Activated CD4-positive, alpha-beta T cell treated with anti-CD3 and anti-CD28 coated beads for 36 hours (primary cell): ENCODE data around the gene SLC35F4. TPM values are rescaled to one million over a fixed set of nuclear protein-coding genes. Genes with fewer than 3 reads are reported as not detected.
"Not testable (repeated sequence)": the region's sequence is repeated elsewhere in the genome, so short reads cannot be mapped to it uniquely, and the experiment has no call there.

Experiments
- ATAC-seq: fragments of 200-7000 bp; cut with Tn5 transposase; one replicate; pipeline ENCODE4 v1.10.0; 2021; ENCODE audit warnings: mild to moderate bottlenecking, moderate library complexity
- CTCF ChIA-PET: fragments of 350-600 bp; sonication (Branson Sonifier 250); formaldehyde crosslinking; loops from one replicate; lab custom pipeline; 2021; ENCODE audit warnings: antibody characterized with exemption; lab: Charles Lee
- POLR2A ChIA-PET: fragments of 350-600 bp; sonication (Branson Sonifier 250); formaldehyde crosslinking; loops from one replicate; lab custom pipeline; 2021; ENCODE audit warnings: antibody characterized with exemption, inconsistent platforms; lab: Charles Lee
- DNase-seq: peaks from one replicate; pipeline ENCODE4 v3.0.0-alpha.2; 2020
- H3K27ac Mint-ChIP-seq: one replicate; pipeline ENCODE4 v1.8.0; 2021; ENCODE audit warnings: mixed read lengths
- H3K27me3 Mint-ChIP-seq: one replicate; pipeline ENCODE4 v1.8.0; 2021; ENCODE audit warnings: mixed read lengths
- H3K36me3 Mint-ChIP-seq: one replicate; pipeline ENCODE4 v1.8.0; 2021; ENCODE audit warnings: low read depth, mixed read lengths
- H3K4me1 Mint-ChIP-seq: one replicate; pipeline ENCODE4 v1.8.0; 2021; ENCODE audit warnings: mixed read lengths
- H3K4me3 Mint-ChIP-seq: one replicate; pipeline ENCODE4 v1.8.0; 2021; ENCODE audit warnings: mild to moderate bottlenecking, moderate library complexity, mixed read lengths
- H3K9me3 Mint-ChIP-seq: one replicate; pipeline ENCODE4 v1.8.0; 2021; ENCODE audit warnings: low read depth, mixed read lengths
- intact Hi-C, 2 experiments: fragments of 100-400 bp; cut with DNase I in 1 of 2; cut with micrococcal nuclease in 1 of 2; formaldehyde crosslinking; loops; one replicate each; pipeline versions ENCODE4 v1.14.2 to v1.15.1; 2022 to 2024; cut with DNase I, micrococcal nuclease
- total RNA-seq, 2 experiments: library from RNA; stranded (reverse); gene quantifications; one replicate each; pipeline ENCODE4 v1.2.3, GENCODE V29; 2021

Gene SLC35F4
- total RNA-seq, 2 experiments from 2014 or later: not detected

DNA sequence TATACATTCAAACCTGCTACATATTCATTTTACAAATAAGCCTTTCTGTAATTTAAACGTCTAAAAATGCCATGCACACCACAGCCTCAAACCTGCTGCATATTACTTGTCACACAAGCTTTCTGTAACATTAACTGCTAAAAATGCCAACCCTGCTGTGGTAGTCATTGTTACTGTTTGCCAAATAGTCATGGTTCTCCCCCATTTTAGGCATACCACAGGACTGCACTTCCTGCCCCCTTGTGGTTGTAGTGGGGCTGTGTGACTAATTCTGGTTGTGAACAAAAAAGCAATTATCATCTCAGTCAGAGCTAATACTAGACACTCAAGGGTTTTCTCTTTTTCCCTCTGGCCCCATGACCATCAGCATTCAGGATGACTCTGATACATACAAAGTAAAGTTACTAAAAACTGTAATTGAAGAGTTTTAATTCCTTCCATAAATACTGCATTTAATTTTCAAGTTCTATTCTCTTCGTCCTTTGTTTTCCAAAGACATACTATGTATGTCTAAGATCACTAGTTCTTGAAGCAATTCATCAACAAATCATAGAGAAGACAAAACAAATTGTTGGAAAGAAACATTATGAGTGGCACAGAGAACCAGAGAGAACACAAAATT is 5.7 kb upstream of the SLC35F4 start:
- Mint-ChIP-seq H3K36me3 (no peaks in the 10 kb centered on the region), H3K4me1 (no peaks in the 10 kb centered on the region), H3K27ac (no peak overlapping the region), H3K4me3 (no peak overlapping the region), H3K27me3 (peaks cover 18% of the 10 kb centered on the region), H3K9me3 (no peaks in the 10 kb centered on the region)
- intact Hi-C loops: loop anchor here in 1 of 2 experiments (1.0 to 5.0 kb wide), 2 partner anchors 179 to 339 kb away; no protein-coding TSS in a partner anchor
- ATAC-seq (no peak), DNase-seq (peak; percentile 45)
- POLR2A ChIA-PET: no interaction called here
- CTCF ChIA-PET: interaction anchor here (0.8 to 1.3 kb wide), 3 partner anchors 12 to 200 kb away, joined by 3 to 4 read pairs (median 3); no protein-coding TSS in a partner anchor

DNA sequence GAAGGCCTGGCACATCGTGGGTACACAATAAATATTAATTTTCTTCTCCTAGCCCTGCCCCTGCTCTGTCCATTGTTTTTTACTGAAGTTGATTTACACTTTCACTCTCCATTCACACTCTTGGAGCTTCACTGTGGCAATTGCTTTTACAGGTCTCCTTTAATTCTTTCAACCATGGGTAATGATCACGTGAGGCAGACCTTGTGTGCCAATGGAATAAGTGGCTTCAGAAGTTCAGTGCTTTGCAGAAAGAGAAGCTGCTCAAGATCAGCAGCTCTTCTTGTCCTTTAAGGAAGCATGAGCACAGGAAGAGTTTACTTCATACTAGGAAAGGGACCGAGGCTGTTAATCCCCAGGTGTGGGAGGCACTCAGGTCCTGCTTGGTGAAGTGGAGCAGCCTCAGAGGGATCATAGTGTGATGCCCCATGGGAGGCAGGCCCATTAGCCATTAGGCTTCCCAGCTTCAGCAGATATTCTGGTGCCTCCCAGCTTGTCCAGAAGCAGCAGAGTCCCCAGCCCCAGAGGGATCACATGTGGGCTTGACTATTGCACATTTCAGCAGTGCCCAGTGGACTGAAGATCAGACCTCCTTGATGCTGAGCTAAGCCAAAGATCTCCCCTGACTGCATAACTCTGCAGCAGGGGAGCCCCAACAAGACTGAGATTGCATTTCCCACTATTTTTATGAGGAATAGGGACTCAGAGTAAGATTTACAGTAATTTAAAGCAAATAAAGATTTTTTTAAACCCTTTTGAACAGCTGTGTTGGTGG is 5.0 kb upstream of the SLC35F4 start:
- H3K4me3 Mint-ChIP-seq: no peak overlapping the region
- H3K4me1 Mint-ChIP-seq: no peaks in the 10 kb centered on the region
- no peak for DNase-seq
- ChIA-PET POLR2A (no interaction called here), CTCF (interaction anchor here (0.8 to 1.3 kb wide), 3 partner anchors 13 to 201 kb away, joined by 3 to 4 read pairs (median 3); no protein-coding TSS in a partner anchor)
- intact Hi-C loops: loop anchor here in 1 of 2 experiments (1.0 to 5.0 kb wide), 2 partner anchors 179 to 339 kb away; no protein-coding TSS in a partner anchor
- no peaks in the 10 kb centered on the region for H3K9me3 Mint-ChIP-seq
- no peak for ATAC-seq
- H3K27me3 Mint-ChIP-seq: peaks cover 24% of the 10 kb centered on the region
- H3K27ac Mint-ChIP-seq: no peak overlapping the region
- no peaks in the 10 kb centered on the region for H3K36me3 Mint-ChIP-seq

DNA sequence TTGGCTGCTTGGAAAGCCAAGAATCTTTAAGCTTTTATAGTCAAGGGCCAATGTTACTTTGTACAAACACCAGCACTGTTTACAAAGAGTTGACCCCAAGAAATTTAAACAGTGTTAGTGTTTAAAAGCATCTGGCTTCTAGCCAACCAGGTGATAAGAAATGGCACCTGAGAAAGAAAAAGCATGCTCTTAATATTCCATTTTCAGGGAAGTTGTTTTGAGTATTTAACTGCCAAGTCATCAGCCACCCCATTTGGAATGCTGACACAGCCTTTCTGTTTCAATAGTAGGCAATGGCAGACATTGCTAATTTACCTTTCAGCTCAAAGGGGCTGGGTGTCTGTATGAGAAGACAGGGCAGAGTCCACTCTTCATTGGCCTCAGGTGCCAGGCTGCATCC is 3.7 kb upstream of the SLC35F4 start:
- DNase-seq (no peak), ATAC-seq (no peak)
- Mint-ChIP-seq H3K4me3 (no peak overlapping the region), H3K4me1 (no peaks in the 10 kb centered on the region), H3K27ac (no peak overlapping the region), H3K36me3 (no peaks in the 10 kb centered on the region), H3K9me3 (no peaks in the 10 kb centered on the region), H3K27me3 (peaks cover 25% of the 10 kb centered on the region)
- CTCF ChIA-PET: no interaction called here
- POLR2A ChIA-PET: no interaction called here
- intact Hi-C loops: loop anchor here in 1 of 2 experiments (5.0 kb wide), 1 partner anchor 337 kb away; no protein-coding TSS in a partner anchor

DNA sequence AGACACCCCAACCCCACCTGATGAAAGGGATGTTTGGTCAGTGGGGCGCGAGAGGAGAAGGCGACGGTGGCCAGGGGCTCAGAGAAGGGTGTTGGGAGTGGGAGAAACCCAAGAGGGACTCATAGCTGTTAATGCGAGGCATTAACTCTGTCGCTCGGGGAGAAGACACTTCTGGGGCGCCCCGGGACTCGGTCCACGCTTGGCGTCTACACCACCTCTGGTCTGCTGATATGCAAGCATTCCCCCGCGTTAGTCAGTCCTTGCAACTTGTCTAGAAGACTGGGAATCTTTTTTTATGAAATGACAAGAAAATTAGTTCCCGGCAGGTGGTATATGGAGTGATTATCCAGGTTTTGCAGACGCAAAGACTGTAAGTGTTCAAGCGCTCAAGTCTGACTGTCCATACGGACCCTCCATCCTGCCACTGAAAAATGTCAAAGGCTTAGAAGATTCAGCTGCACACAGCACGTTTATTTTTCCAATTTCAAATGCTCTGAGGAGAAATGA is 360 bp upstream of the SLC35F4 start:
- Mint-ChIP-seq H3K27ac (no peak overlapping the region), H3K9me3 (no peaks in the 10 kb centered on the region), H3K36me3 (no peaks in the 10 kb centered on the region), H3K27me3 (peaks cover 30% of the 10 kb centered on the region), H3K4me3 (no peak overlapping the region), H3K4me1 (no peaks in the 10 kb centered on the region)
- intact Hi-C loops: no loop called here
- DNase-seq (no peak), ATAC-seq (no peak)
- ChIA-PET CTCF (interaction anchor here (0.7 to 0.9 kb wide), 2 partner anchors 27 to 204 kb away, joined by 3 read pairs; no protein-coding TSS in a partner anchor), POLR2A (no interaction called here)

DNA sequence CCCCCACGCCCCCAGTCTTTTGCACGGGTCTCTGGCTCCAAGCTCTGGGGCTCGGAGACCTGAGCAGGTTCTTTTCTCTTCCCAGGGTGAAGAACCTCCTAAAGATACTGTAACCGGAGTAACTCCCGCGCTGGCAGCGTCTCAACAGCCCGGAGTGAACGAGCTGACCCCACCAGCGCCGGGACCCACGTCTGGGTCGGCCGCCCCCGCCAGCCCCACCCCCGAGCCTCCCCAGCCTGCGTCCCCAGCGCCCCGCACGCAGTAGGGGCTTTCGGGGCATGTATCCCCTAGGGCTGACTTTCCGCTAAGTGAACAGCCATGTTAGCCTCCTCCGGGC is 858 bp downstream of the SLC35F4 start:
- DNase-seq: no peak
- no peak for ATAC-seq
- H3K4me1 Mint-ChIP-seq: no peaks in the 10 kb centered on the region
- H3K4me3 Mint-ChIP-seq: no peak overlapping the region
- ChIA-PET POLR2A (no interaction called here), CTCF (no interaction called here)
- no peaks in the 10 kb centered on the region for H3K36me3 Mint-ChIP-seq
- no peaks in the 10 kb centered on the region for H3K9me3 Mint-ChIP-seq
- peaks cover 28% of the 10 kb centered on the region for H3K27me3 Mint-ChIP-seq
- H3K27ac Mint-ChIP-seq: no peak overlapping the region
- intact Hi-C loops: no loop called here

DNA sequence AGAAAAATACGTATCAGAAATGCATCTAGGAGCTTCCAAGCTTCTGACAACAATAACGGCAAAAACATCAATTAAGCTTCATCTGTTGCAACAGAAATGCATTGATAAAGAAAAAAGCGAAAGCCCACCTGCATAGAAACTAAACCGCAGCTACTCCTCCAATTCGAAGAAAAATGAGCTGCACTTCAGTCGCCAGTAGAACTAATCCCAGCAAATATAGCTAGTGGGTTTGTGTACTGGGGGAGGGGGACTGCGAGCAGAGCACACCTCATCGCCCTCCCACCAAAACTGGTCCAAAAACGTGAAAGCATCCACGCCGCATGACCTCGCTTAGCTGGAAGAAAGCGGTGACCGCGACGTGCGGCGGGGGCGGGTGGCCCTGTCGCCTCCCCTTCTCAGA is 1.2 kb downstream of the SLC35F4 start:
- intact Hi-C loops: no loop called here
- H3K36me3 Mint-ChIP-seq: no peaks in the 10 kb centered on the region
- H3K27ac Mint-ChIP-seq: no peak overlapping the region
- H3K9me3 Mint-ChIP-seq: no peaks in the 10 kb centered on the region
- POLR2A ChIA-PET: interaction anchor here (0.7 kb wide), 1 partner anchor 17 kb away, joined by 3 read pairs; no protein-coding TSS in a partner anchor
- no peak overlapping the region for H3K4me3 Mint-ChIP-seq
- peaks cover 27% of the 10 kb centered on the region for H3K27me3 Mint-ChIP-seq
- no peaks in the 10 kb centered on the region for H3K4me1 Mint-ChIP-seq
- CTCF ChIA-PET: no interaction called here
- ATAC-seq: no peak
- DNase-seq: no peak

DNA sequence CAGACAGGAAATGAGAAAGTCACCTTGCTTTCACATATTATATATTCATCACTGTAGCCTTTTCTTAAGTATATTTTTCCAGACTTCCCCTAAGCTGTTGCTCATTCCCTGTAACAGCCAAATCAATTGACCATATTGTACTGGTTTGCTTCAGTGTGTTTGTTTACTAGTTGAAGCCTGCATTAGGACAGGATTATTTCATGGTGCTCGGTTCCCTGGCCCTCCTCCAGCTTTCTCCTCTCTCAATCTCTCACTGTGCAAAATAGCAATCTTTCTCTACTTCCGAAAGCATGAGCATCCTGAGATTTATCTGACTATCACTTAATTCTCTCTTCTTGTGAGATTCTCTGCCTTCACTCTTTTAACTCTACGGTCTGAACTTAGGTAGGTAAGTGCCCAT is 2.4 kb downstream of the SLC35F4 start:
- ChIA-PET CTCF (no interaction called here), POLR2A (no interaction called here)
- intact Hi-C loops: no loop called here
- no peaks in the 10 kb centered on the region for H3K9me3 Mint-ChIP-seq
- H3K4me1 Mint-ChIP-seq: no peaks in the 10 kb centered on the region
- DNase-seq (no peak), ATAC-seq (no peak)
- no peak overlapping the region for H3K4me3 Mint-ChIP-seq
- H3K36me3 Mint-ChIP-seq: no peaks in the 10 kb centered on the region
- no peak overlapping the region for H3K27ac Mint-ChIP-seq
- peaks cover 27% of the 10 kb centered on the region for H3K27me3 Mint-ChIP-seq

DNA sequence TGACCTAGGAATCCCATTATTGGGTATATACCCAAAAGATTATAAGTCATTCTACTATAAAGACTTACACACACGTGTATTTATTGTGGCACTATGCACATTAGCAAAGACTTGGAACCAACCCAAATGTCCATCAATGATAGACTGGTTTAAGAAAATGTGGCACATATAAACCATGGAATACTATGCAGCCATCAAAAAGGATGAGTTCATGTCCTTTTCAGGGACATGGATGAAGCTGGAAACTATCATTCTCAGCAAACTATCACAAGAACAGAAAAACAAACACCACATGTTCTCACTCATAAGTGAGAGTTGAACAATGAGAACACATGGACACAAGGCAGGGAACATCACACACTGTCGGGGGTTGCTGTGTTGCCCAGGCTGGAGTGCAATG is 10.2 kb downstream of the SLC35F4 start:
- H3K36me3 Mint-ChIP-seq, CTCF ChIA-PET: not testable (repeated sequence)

DNA sequence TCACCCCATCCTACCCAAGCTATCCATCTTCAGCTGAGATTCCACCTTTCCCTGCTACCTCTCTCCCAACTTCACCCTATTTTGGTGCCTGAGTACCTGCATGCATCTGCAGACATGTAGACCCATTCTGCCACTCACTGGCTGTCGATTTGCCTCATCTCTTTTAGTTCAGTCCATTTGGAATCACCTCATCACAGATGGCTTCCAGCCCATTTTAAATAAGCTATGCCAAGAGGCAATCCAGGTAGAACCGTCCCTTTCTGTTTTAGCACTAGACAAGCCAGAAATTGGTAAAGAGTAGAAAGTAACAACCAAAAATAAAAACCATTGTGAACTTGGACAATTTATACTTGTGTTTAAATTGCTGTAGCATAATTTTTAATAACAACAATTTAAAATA is 11.3 kb downstream of the SLC35F4 start:
- intact Hi-C loops: no loop called here
- DNase-seq (no peak), ATAC-seq (no peak)
- Mint-ChIP-seq H3K27me3 (peaks cover 2% of the 10 kb centered on the region), H3K36me3 (no peaks in the 10 kb centered on the region), H3K9me3 (peaks cover 2% of the 10 kb centered on the region), H3K4me3 (no peak overlapping the region), H3K27ac (no peak overlapping the region), H3K4me1 (no peaks in the 10 kb centered on the region)
- ChIA-PET POLR2A (no interaction called here), CTCF (no interaction called here)

More for the DNA sequence above, 10.2 kb downstream of the SLC35F4 start:
- DNase-seq, H3K4me3 Mint-ChIP-seq, H3K27ac Mint-ChIP-seq, H3K9me3 Mint-ChIP-seq, H3K4me1 Mint-ChIP-seq, intact Hi-C loops, POLR2A ChIA-PET, H3K27me3 Mint-ChIP-seq, ATAC-seq: not testable (repeated sequence)

DNA sequence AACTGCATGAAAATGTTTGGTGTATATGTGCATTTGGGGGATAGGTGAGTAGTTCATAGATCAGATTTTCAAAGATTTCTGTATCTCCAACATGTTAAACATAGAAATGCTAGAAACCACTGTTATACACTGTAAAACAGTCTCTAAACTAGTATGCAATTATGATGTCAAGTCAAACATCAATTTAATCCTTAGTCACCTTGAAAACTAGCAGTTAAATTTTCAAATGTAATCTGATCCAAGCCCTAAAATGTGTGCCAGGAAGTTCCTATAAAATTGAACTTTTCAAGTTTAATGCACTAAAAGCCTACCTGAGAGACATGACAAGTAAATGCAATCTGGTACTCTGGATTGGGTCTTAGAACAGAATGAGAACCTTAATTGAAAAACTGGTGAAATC is 14.5 kb downstream of the SLC35F4 start:
- no peaks in the 10 kb centered on the region for H3K4me1 Mint-ChIP-seq
- CTCF ChIA-PET: no interaction called here

DNA sequence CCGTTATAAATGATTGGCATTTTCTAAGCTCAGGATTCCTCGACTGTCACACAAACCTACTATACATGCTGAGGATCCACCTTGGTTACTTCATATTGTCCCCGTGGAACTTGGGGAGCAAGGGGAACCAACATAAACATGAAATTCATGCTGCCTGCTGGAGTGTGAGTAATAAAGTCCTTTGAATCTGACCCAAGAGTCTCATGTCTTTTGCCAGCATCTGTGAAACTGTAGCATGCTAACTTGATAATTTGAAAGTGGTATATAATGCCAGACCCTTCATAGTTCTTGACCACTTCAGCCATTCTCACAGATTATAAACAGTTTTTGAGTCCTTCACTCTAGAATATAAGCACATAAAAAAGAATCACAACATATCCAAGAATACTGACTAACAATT is 17.1 kb downstream of the SLC35F4 start:
- H3K9me3 Mint-ChIP-seq: no peaks in the 10 kb centered on the region
- intact Hi-C loops: no loop called here
- H3K4me3 Mint-ChIP-seq: no peak overlapping the region
- peaks cover 7% of the 10 kb centered on the region for H3K27me3 Mint-ChIP-seq
- no peaks in the 10 kb centered on the region for H3K4me1 Mint-ChIP-seq
- no peak overlapping the region for H3K27ac Mint-ChIP-seq
- POLR2A ChIA-PET: no interaction called here
- ATAC-seq (no peak), DNase-seq (no peak)
- H3K36me3 Mint-ChIP-seq: no peaks in the 10 kb centered on the region
- CTCF ChIA-PET: no interaction called here

More for the DNA sequence above, 14.5 kb downstream of the SLC35F4 start:
- POLR2A ChIA-PET: no interaction called here
- ATAC-seq (no peak), DNase-seq (no peak)
- Mint-ChIP-seq H3K4me3 (no peak overlapping the region), H3K36me3 (no peaks in the 10 kb centered on the region), H3K9me3 (no peaks in the 10 kb centered on the region), H3K27me3 (peaks cover 2% of the 10 kb centered on the region), H3K27ac (no peak overlapping the region)
- intact Hi-C loops: no loop called here

DNA sequence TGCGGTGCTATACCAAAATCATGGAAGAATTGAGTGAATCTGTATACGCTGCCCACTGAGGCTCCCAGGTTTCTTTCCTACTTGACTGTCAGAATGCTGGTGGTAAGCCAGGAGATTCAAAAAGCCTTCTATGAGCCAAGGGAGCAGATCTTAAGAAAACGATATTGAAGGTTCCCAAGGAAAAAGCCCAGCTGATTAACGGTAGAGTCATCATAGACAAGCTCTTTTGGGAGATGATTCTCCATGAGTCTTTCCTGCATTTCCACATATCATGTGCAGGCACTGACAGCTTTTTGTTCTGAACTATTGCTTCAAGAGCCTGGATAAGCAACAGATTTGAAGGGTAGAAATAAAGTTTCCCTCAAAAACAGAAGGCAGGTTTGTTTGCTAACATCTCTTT is 17.5 kb downstream of the SLC35F4 start:
- DNase-seq (no peak), ATAC-seq (no peak)
- POLR2A ChIA-PET: no interaction called here
- Mint-ChIP-seq H3K4me1 (no peaks in the 10 kb centered on the region), H3K27ac (no peak overlapping the region), H3K9me3 (no peaks in the 10 kb centered on the region), H3K4me3 (no peak overlapping the region), H3K27me3 (peaks cover 7% of the 10 kb centered on the region), H3K36me3 (no peaks in the 10 kb centered on the region)
- CTCF ChIA-PET: no interaction called here
- intact Hi-C loops: no loop called here
